CD1c-positive myeloid dendritic cell (primary cell): ENCODE results near the gene MYF6.
"Not testable (repeated sequence)": the region's sequence is repeated elsewhere in the genome, so short reads cannot be mapped to it uniquely, and the experiment has no call there.

Experiments
- DNase-seq: peaks from one replicate; pipeline ENCODE4 v3.0.0-alpha.2; 2016; ENCODE audit errors: extremely low spot score

MYF6 gene

GRCh38 chr12:80707126-80707829, at the start of gene MYF6:
TSS of gene MYF6 (plus strand) at chr12:80707634. CDS start at chr12:80707720, 86 bp downstream.
- DNase-seq = no peak

DNA sequence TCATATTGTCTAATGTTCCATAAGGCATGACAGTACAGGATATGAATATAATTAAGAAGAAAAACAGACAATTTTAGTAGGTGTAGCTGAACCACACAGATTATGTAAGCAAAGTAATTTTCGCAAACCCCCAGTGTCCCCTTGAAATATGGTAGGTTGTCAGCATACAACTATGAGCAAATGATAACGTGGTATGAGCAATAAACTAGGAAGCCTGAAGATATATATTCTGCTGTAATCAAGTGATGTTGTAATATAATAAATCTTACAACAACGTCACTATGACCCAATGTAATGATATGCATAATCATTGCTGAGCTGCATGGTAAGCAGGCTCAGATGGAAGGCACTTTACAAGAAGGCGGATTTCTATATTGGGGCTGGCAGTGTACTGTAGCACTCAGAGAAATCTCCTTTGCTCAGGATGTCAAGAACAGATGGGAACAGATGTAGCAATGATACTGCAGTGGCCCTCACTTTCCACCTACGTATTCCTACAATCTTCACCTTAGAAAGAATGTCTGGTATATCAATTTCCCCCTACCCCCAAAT, 47.8 kb upstream of the MYF6 start:
- DNase-seq = no peak

GRCh38 chr12:80662586-80662985, 44.8 kb upstream of the MYF6 start:
- no peak for DNase-seq

DNA sequence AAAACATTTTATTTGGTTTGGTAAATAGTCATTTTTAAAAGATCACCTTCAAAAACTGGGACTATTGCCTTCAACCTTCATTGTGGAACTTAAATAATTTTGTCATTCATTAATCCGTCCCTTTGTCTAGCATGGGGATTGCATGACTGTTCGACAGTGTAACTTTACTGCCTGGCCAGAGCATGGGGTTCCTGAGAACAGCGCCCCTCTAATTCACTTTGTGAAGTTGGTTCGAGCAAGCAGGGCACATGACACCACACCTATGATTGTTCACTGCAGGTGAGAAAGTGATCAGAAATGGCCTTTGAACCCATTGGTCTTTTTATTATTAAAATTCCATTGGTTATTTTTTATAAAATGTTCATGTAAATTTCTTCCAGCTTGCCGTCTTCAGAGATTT, 37.2 kb upstream of the MYF6 start:
- no peak for DNase-seq

GRCh38 chr12:80676042-80676636, 31.3 kb upstream of the MYF6 start:
- not testable (repeated sequence) for DNase-seq

DNA sequence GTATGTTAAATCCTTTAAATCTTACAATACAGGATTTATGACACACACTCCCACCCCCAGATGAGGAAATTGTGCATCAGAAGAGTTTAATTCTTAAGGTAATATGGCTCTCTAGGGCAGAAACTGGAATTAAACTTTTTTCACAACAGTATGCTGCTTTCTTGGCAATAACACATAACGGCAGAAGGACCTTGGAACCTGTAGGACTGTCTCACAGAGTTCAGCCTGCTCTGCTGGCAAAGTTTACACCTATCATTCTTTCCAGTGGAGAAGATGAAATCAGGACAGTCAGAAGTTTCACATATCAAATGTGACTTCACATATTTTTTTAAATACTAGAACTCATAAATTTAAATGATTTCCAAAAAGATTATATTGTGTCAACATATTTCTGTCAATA, 30.6 kb upstream of the MYF6 start:
- no peak for DNase-seq

- DNase-seq = no peak
These were observed 29.4 kb upstream of the MYF6 start for GRCh38 chr12:80677994-80678393.

DNA sequence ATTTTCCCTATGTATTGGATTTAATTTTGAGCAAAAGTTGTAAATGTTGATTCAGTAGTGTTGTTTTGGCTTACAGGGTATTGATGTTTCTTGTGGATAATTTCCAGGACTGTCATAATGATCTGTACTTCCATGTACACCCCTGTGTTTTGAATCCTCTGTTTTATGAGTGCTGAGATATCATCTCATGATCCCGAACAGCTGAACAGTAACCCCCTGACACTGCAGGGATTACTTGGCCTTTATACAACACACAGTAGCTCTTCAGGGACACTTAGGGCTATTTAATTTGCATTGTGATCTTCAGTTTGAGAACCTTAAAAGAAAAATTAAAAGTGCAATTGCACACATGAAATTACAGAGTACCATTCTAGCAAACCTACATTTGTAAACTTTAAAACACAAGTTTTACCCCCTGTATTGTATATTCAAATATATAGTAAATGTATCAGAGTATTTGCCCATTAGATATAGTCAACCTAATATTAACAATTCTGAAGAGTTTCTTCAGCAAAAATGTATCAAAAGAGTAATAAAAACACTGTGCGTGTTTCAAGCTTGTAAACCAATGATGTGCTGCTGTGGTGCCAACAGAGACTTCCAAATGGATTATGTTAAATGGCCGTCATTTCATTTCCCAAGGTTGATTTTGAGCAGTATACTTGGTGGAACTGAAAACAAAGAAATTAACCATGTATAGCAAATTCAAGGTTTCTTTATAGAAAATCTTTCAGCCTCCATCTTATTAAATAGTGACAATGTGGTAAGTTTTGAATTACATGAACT, 27.9 kb upstream of the MYF6 start:
- no peak for DNase-seq

- DNase-seq = no peak
These were observed 26.1 kb upstream of the MYF6 start for GRCh38 chr12:80681287-80681686.

DNA sequence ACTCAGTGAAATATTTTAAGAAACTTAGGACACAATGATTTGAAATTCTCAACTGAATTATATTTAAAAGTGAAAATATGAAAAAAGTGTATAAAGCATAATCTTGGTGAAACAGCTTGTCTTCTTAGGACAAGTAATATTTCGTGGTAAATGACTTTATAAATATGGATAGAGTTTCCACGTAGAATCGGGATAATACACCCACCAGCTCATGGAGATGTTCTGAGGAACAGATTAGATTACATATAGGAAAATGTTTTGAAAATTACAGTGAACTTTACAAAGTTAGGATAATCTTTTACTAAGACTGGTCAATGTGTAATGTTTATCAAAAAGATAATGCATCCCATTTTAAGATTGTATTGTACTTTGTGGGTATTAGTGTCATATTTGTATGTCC, 25.6 kb upstream of the MYF6 start:
- DNase-seq = no peak

DNA sequence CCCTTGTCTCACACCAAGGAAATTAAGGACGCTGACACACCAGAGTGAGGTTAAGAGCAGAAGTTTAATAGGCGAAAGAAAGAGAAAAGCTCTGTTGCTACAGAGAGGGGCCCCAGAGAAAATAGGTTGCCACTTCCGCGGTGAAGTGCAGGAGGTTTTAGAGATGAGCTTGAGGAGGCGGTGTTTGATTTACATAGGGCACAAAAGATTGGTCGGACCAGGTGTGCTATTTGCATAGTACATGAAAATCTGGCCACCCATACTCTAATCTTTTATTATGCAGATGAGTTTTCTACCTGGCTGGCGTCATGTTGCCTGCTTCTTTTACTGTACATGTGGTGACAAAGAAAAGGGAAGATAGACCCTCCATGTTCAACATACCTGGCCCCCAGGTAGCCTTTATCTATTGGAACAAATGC, 23.3 kb upstream of the MYF6 start:
- DNase-seq = no peak

DNA sequence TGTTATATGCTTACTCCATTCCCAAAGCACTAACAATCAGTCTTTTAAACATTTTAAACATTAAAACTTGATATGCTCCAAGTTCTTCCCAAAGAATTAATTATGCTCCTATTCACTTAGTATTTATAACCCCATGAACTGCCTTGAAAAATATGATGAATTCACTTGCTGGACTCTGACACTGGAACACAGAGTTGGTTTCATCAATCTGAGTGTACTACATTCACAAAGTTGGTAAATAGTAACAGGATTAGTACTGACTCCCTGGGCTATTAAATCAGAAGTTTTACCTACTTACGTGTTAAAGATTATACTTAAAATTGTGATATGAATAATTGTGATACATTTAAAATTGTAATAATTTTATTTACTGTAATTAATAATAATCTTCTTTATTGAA, 17.3 kb upstream of the MYF6 start:
- no peak for DNase-seq

DNA sequence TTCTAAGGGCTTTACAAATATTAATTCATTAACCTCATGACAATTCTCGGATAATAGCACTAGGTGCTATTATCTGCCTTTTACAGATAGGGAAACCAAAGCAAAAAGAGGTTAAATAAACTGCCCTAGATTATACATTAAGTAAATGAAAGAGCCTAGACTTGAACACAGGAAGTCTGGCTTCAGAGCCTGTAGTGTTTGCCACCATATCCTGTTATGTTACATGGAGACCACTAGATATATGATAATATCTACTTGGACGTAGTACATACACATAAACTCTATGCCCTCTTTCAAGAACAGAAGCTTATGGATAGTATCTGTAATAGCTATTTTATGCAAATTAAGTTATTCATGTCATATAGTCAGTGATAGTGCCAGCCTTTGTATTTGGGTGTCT, 16.9 kb upstream of the MYF6 start:
- no peak for DNase-seq

- no peak for DNase-seq
These were observed 15.3 kb upstream of the MYF6 start for GRCh38 chr12:80692114-80692513.

DNA sequence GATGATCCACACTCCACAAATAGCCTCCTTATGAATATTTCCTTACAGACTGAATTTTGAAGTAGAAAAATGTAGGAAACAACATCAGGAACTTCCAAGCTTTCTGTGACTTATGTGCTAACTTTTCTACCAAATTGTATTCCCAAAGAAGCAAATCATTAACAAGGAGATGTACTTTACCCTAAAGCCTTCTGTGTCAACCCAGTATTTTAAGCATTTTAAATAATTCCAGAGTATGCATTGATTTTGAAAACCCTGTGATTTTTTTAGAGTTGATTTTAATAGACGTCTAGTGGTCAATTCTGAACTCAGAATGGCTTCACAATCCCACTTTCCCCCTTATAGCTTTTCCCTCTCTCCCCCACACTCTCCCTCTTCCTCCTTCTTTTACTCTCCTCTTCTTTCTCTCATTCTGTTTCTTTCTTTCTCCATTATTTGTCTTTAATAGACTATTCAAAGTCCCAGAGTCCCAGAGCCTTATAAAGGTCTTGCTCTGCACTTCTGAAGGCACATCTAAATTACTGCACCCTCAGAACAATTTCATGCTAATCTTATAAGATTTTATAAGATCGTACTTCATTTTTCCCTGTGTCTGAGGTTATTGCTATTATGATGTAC, 10.1 kb upstream of the MYF6 start:
- no peak for DNase-seq

GRCh38 chr12:80698256-80698655, 9.2 kb upstream of the MYF6 start:
- DNase-seq = no peak

DNA sequence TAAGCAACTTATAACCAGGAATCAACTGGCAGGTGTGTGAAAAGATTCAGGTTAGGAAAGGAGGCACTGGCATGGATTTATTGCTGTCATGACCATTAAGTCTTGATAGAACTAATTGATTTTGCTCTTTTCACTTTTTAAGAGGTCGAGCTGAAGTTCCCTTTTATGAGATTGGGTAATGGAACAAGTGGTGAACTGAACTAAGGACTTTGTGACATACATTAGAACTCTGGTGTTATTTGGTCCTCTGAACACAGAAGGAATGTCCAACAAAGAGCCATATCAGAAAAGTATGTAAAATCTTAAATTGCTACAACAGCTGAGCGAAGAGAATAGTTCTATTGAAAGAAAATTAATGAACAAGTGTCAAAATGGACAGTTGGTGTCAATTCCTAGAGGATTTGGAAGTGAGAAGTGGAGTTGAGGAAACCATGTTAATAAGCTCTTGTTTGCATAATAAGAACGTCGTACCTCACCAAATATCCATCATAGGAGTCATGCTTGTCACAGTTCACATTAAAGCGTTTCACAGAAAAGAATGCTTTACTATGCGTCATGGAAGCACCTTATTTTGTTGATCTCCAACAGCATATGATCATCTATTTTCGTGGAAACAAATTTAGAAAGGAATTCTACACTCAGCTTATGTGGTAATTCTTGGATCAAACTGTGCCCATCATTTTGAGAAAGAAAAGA, 8.4 kb upstream of the MYF6 start:
- no peak for DNase-seq

DNA sequence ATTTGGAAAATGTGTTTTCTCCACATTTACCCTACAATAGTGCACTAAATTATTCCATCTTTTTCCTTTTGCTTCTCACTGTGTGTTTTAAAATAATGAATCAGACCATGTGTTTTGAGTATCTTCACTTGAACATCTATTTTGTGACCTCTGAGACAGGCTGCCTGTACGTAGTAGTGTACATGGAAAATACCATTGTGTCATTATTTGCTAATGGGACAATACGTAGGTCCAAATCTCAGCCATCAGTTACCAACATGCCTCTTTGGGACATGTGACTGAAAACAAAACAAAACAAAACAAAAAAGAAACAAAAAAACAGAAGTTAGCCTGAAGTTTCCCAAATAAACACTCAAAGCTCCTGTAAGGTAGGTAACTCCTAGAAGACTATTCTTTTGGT, 7.1 kb upstream of the MYF6 start:
- no peak for DNase-seq

DNA sequence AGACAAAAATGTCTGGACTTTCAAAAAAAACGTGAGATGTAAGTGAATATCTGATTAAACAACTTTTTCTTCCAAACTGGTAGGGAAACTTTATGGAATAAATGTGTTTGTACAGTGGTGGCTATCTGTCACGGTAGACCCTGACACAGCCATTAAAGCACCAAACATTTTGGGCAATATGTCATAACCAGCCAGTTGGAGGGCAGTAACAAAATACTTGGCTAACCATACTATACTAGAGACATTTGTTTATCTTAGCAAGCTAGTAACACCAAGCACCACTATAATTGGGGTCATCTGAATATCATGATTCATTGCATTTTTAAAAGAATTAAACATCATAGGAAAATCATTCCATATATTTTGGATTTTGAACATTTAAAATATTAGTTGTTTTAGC, 6.0 kb upstream of the MYF6 start:
- no peak for DNase-seq

DNA sequence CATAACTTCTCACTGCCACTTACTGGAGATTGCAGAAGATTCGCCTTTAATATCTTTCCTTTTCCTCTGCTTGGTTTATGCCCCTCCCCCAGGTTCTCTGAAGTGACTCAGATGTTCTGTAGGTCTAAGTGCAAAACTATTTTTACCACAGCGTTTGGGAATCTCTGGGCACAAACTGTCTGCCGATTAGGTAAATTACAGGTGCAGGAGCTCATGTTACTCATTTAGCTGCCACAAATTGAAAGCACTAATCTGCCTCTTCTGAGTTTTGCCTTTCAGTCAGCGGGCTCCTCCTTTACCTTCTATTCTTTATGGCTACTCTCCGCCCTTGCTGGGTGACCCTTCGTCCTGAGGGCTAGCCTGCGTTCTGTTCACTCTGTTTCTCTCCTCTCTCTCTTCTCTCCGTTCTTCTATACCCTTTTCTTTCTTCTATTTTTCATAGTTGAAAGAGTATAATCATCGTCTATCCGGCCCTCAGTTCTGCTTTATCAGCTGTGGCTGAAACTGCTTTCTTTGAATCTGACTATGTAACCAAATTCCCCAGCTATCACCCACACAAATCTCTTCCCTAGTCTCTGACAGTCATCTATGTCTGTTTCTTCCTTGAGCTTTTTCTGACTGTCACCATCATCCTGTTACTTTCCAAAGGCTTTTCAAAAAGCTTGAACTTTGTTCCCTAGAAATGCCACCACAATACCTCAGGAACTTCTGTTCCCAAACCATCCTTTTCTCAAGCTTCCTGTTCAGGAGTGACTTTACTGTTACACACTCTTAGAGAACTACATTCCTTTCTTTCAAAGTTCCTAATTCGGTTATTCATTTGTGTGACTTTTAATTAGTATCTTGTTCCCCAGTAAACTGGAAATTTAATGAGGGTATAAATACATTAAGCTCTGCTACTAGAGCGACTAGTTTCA, 4.3 kb upstream of the MYF6 start:
- no peak for DNase-seq

GRCh38 chr12:80704420-80704819, 3.0 kb upstream of the MYF6 start:
- DNase-seq = no peak
